ENCODE results near the gene KIF22.

DNA sequence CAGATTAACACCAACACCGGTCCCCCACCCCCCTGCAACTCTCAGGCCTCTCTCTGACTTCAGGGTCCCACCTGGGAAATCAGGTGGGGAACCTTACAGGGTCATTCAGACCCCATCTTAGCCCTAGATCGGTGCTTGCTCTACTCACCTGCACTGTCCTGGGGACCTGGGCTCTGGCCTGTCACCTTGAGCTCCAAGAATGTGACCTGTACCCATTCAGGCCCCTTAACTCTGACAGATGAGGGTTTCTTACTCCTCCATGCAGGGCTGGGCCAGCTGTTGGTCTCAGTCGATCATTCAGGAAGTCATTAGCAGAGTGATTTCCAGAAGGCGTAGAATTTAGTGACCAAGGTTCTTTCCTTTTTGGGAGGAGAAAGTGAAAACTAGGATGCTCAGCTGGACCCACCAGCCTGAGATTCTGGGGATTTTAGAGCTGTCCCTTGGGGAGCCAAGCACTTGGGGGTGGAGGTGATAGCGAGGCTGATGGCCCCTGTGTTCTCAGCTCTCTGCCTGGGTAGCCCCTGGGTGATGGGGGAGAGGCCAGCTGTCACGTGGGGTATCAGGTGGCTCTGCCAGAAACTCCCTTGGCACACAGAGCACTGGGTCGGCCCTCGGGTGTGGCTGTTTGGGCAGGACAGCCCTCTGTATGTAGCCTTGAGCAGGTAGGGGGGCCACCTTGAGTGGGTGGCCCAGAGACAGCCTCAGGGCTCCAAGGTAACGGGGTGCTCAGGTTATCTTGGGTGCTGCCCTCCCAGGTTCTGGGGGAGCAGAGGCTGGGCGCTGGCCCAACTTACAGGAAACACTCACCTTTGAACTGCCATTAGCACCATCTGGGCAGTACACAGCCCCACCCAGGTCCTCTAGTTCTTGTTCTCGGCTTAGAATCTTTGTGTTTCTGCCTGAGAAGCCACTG is 30.4 kb downstream of the KIF22 start:
- TF ChIP-seq, protein P1, sequence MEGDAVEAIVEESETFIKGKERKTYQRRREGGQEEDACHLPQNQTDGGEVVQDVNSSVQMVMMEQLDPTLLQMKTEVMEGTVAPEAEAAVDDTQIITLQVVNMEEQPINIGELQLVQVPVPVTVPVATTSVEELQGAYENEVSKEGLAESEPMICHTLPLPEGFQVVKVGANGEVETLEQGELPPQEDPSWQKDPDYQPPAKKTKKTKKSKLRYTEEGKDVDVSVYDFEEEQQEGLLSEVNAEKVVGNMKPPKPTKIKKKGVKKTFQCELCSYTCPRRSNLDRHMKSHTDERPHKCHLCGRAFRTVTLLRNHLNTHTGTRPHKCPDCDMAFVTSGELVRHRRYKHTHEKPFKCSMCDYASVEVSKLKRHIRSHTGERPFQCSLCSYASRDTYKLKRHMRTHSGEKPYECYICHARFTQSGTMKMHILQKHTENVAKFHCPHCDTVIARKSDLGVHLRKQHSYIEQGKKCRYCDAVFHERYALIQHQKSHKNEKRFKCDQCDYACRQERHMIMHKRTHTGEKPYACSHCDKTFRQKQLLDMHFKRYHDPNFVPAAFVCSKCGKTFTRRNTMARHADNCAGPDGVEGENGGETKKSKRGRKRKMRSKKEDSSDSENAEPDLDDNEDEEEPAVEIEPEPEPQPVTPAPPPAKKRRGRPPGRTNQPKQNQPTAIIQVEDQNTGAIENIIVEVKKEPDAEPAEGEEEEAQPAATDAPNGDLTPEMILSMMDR (conservative IDR thresholded peaks at IDR 0.05 in 1 of 2, IDR thresholded peaks at IDR 0.05 in 1 of 2; ENCODE audit: extremely low read depth in 1 of 2, insufficient read depth in 1 of 2, low read depth in 1 of 2, low read length in 2 of 2), result no peak
- no peak for TF ChIP-seq EZH2 (IDR thresholded peaks at IDR 0.05; ENCODE audit: borderline replicate concordance, low read length)

Measured in mammary epithelial cell (primary cell).